ENCODE data around the gene BRD2.

The BRD2 gene

DNA sequence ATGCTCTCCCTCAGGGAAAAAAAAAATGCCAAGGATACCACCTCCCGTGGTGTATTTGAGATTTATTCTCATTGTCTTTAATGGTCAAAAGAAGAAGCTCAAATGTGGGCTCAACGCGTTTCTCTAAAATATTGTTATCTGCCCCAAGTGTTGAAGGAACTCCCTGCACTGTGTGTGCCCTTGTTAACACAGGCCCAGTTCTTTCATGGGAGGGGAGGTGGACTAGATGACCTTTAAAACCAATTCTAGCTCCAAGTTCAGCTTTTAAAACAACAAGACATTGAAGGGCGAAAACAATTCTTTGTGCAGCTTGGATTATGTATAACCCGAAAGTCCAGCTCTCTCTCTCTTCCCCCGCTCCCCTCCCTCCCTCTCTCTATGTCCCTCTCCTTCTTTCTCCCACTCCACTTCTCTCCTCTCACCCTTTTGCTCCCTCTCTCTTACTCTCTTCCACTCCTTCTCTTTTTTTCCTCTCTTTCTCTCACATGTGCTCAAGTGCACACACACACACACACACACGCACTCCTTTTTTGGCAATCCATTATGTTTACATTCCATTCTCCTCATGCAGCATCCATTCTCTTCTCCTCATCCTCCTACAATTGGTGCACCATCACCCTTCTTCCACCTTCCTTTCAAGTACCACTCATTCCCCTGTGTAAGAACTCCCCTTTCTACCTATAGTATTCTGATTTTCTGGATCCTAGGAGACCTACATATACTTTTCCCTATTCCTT is 36.1 kb upstream of the BRD2 start:
- TF ChIP-seq SIN3A (IDR thresholded peaks at IDR 0.05; ENCODE audit: borderline replicate concordance, insufficient read depth, low read length): no peak
- no peak for TF ChIP-seq FOXP2 (optimal IDR thresholded peaks at IDR 0.05; ENCODE audit: borderline replicate concordance, extremely low read depth, extremely low read length, insufficient read depth)
- TF ChIP-seq TAF1 (IDR thresholded peaks at IDR 0.05; ENCODE audit: borderline replicate concordance, insufficient read depth, low read length): no peak
- no peak for TF ChIP-seq POLR2AphosphoS5 (IDR thresholded peaks at IDR 0.05; ENCODE audit: low read depth, low read length)
- no peak for TF ChIP-seq REST (IDR thresholded peaks at IDR 0.05; ENCODE audit: insufficient read depth in 1 of 2, low read depth in 2 of 2, low read length in 2 of 2)

DNA sequence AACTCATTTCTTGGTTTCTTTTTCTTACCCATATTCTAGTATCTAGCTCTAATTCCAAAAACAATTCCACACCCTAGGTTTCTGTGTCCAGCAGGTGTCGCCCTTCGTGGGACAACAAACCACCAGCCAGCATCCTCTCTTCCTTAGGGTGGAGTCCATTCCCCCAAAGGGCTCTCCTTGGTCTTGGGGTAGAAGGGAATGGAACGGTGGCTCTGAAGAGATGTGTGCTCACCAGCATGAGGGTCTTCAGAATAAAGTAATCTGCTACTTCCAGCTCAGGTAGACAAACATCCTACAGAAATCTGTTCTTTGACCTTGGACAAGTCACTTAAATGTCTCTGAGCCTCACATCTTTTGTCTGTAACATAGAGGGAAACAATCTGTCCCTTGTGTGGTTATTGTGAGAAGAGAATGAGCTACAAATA is 34.7 kb upstream of the BRD2 start:
- TF ChIP-seq FOXP2 (optimal IDR thresholded peaks at IDR 0.05; ENCODE audit: borderline replicate concordance, extremely low read depth, extremely low read length, insufficient read depth): no peak
- no peak for TF ChIP-seq POLR2AphosphoS5 (IDR thresholded peaks at IDR 0.05; ENCODE audit: low read depth, low read length)

DNA sequence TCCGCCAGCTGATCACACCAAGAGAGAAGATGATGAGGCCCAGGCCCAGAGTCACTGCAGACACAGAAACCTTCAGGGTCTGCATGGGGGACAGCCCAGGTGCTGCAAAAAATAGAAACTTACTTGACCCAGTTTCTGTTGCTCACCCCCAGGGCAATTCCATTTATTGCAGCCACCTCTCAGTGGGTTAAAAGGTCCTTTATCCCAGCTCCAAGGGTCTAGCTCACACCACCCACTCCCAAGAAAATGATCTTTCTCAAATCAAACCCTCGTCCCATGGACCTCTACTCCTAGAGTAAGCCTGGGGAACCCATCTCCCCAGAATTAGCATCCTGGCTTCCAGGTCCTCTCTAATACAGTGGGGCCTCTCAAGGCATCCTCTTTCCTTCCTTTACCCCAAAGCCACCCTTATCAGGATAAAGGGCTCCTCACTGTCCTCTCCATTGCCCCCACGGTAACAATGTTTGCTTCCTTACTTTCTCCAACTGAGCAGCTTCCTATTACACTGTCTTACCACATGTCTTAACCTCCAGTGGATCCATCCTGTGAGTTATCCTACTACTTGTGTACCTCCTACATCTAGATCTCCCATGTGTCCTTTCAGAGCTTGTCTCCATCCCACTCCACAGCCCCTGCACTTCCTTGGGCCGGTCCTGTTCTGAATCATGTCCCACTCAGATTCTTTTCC is 32.7 kb upstream of the BRD2 start:
- TF ChIP-seq TAF1 (IDR thresholded peaks at IDR 0.05; ENCODE audit: borderline replicate concordance, insufficient read depth, low read length) (no peak), POLR2AphosphoS5 (IDR thresholded peaks at IDR 0.05; ENCODE audit: low read depth, low read length) (no peak), FOXP2 (optimal IDR thresholded peaks at IDR 0.05; ENCODE audit: borderline replicate concordance, extremely low read depth, extremely low read length, insufficient read depth) (no peak), SIN3A (IDR thresholded peaks at IDR 0.05; ENCODE audit: borderline replicate concordance, insufficient read depth, low read length) (no peak), REST (IDR thresholded peaks at IDR 0.05; ENCODE audit: insufficient read depth in 1 of 2, low read depth in 2 of 2, low read length in 2 of 2) (no peak)

DNA sequence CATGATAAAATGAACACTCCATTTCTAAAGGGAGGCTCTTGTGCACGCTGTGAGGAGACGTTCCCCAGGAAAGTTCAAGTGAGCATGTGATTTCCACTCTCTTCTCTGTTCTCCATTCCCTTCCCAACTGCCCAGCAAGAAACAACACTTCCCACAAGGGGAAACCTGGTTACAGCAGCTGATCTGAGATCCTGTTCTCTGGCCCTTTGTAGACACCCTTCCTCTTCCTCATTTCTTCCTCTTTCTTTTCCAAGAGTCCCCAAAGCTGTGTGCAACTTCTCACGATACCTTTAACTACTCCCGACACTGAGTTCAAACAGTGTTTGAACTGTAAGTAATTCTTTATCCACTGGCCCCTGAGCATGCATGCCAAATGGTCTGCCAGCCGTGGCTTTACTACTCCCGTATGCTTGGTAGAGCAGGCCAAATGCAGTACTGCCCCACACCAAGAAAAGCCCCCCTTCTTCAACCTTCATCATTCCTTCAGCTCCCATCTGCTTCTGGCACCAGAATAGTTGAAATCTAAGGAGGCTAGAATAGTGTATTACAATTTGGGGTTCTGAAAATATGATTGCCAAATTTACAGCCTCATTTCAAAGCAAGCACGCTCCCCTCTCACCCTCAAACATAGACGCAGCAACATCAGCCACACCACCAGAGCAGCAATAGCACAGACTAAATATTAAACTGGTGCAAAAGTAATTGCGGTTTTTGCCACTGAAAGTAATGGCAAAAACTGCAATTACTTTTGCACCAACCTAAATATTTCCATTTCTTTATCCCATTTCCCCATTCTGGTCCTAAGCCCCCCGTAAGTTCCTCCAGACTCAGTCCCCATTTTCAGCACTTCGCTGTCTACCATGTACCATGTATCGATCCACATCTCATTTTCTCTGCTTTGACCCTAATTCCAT is 31.9 kb upstream of the BRD2 start:
- TF ChIP-seq REST (IDR thresholded peaks at IDR 0.05; ENCODE audit: insufficient read depth in 1 of 2, low read depth in 2 of 2, low read length in 2 of 2): no peak
- no peak for TF ChIP-seq SIN3A (IDR thresholded peaks at IDR 0.05; ENCODE audit: borderline replicate concordance, insufficient read depth, low read length)
- TF ChIP-seq FOXP2 (optimal IDR thresholded peaks at IDR 0.05; ENCODE audit: borderline replicate concordance, extremely low read depth, extremely low read length, insufficient read depth): no peak
- TF ChIP-seq TAF1 (IDR thresholded peaks at IDR 0.05; ENCODE audit: borderline replicate concordance, insufficient read depth, low read length): no peak
- TF ChIP-seq POLR2AphosphoS5 (IDR thresholded peaks at IDR 0.05; ENCODE audit: low read depth, low read length): no peak

- TF ChIP-seq FOXP2 (optimal IDR thresholded peaks at IDR 0.05; ENCODE audit: borderline replicate concordance, extremely low read depth, extremely low read length, insufficient read depth) (no peak), REST (IDR thresholded peaks at IDR 0.05; ENCODE audit: insufficient read depth in 1 of 2, low read depth in 2 of 2, low read length in 2 of 2) (no peak), TAF1 (IDR thresholded peaks at IDR 0.05; ENCODE audit: borderline replicate concordance, insufficient read depth, low read length) (no peak), POLR2AphosphoS5 (IDR thresholded peaks at IDR 0.05; ENCODE audit: low read depth, low read length) (no peak), SIN3A (IDR thresholded peaks at IDR 0.05; ENCODE audit: borderline replicate concordance, insufficient read depth, low read length) (no peak)
Measured at GRCh38 chr6:32937230-32937633, 31.2 kb upstream of the BRD2 start.
